GM18907 (cell line): ENCODE measurements around the gene PRKCE.
A peak's percentile ranks its signal among the peaks of the same experiment; 100 is the strongest.
"Not testable (repeated sequence)": the region's sequence is repeated elsewhere in the genome, so short reads cannot be mapped to it uniquely, and the experiment has no call there.

Experiments
- ATAC-seq: cut with Tn5 transposase; IDR thresholded peaks from one replicate; pipeline ENCODE4 v1.9.1; 2021; ENCODE audit warnings: mild to moderate bottlenecking, moderate library complexity; ENCODE audit not compliant: unreplicated experiment

The PRKCE gene

GRCh38 chr2:45855374-45855773 is 203.9 kb downstream of the PRKCE start:
- ATAC-seq, result no peak

GRCh38 chr2:45856391-45857274 is 205.2 kb downstream of the PRKCE start:
- ATAC-seq, result no peak

- no peak for ATAC-seq
Observed at GRCh38 chr2:45857275-45857609, 205.8 kb downstream of the PRKCE start.

- ATAC-seq, result peak; percentile 55
Observed at GRCh38 chr2:45857867-45858520, 206.5 kb downstream of the PRKCE start.

GRCh38 chr2:45858872-45859271 is 207.4 kb downstream of the PRKCE start:
- ATAC-seq, result not testable (repeated sequence)

GRCh38 chr2:45859682-45860081 is 208.2 kb downstream of the PRKCE start:
- ATAC-seq, result no peak

- no peak for ATAC-seq
Observed at GRCh38 chr2:45860136-45861121, 209.0 kb downstream of the PRKCE start.

- no peak for ATAC-seq
Observed at GRCh38 chr2:45862843-45863242, 211.4 kb downstream of the PRKCE start.

GRCh38 chr2:45864121-45864520 is 212.6 kb downstream of the PRKCE start:
- ATAC-seq, result no peak

GRCh38 chr2:45867349-45867748 is 215.9 kb downstream of the PRKCE start:
- ATAC-seq, result no peak

GRCh38 chr2:45867800-45868199 is 216.3 kb downstream of the PRKCE start:
- ATAC-seq, result no peak

GRCh38 chr2:45869165-45869501 is 217.7 kb downstream of the PRKCE start:
- ATAC-seq, result no peak

GRCh38 chr2:45871025-45871424 is 219.6 kb downstream of the PRKCE start:
- ATAC-seq, result no peak

- ATAC-seq, result no peak
Observed at GRCh38 chr2:45871541-45871940, 220.1 kb downstream of the PRKCE start.

- ATAC-seq, result no peak
Observed at GRCh38 chr2:45872211-45872610, 220.7 kb downstream of the PRKCE start.

- no peak for ATAC-seq
Observed at GRCh38 chr2:45874344-45874743, 222.9 kb downstream of the PRKCE start.

GRCh38 chr2:45876611-45877010 is 225.1 kb downstream of the PRKCE start:
- ATAC-seq, result no peak

- no peak for ATAC-seq
Observed at GRCh38 chr2:45879406-45879805, 227.9 kb downstream of the PRKCE start.

GRCh38 chr2:45879936-45880335 is 228.5 kb downstream of the PRKCE start:
- ATAC-seq, result no peak

GRCh38 chr2:45881970-45882581 is 230.6 kb downstream of the PRKCE start:
- no peak for ATAC-seq
